Measurements from ENCODE around the gene H2AZ2. TPM values are rescaled to one million over a fixed set of nuclear protein-coding genes. Genes with fewer than 3 reads are reported as not detected.
A peak's percentile ranks its signal among the peaks of the same experiment; 100 is the strongest.
"Not testable (repeated sequence)": the region's sequence is repeated elsewhere in the genome, so short reads cannot be mapped to it uniquely, and the experiment has no call there.

Gene H2AZ2
- total and polyA plus RNA-seq, 5 donors from 2014 or later: 186 to 315 (median 257) TPM

- Histone ChIP-seq H3K4me1 (ENCODE audit: control insufficient read depth, insufficient read depth, low read length, poor library complexity, severe bottlenecking) (peaks cover 7% of the 10 kb centered on the region), H3K36me3 (ENCODE audit: control insufficient read depth, insufficient read depth, low read length) (no peaks in the 10 kb centered on the region), H3K27me3 (ENCODE audit: control insufficient read depth, insufficient read depth, low read length) (no peaks in the 10 kb centered on the region), H3K27ac (ENCODE audit: insufficient read depth, low read length, poor library complexity, severe bottlenecking) (no peak overlapping the region), H3K4me3 (ENCODE audit: low read depth, low read length) (no peak overlapping the region), H3K9me3 (ENCODE audit: control insufficient read depth in 2 of 2, low read length in 2 of 2) (no peaks in the 10 kb centered on the region)
- Mint-ChIP-seq H3K27ac (no peak overlapping the region), H3K4me3 (no peak overlapping the region), H3K9me3 (no peaks in the 10 kb centered on the region), H3K27me3 (no peaks in the 10 kb centered on the region), H3K36me3 (no peaks in the 10 kb centered on the region), H3K4me1 (peaks cover 0 to 11% (median 4%) of the 10 kb centered on the region in 4 donors)
- no peak for DNase-seq
- ATAC-seq (ENCODE audit: low read depth in 2 of 2): no peak
Measured at GRCh38 chr7:44789990-44790389, 57.9 kb downstream of the H2AZ2 start.

GRCh38 chr7:44787762-44788161 is 60.1 kb downstream of the H2AZ2 start:
- H3K27me3 ChIP-seq (ENCODE audit: control insufficient read depth, insufficient read depth, low read length): no peaks in the 10 kb centered on the region
- H3K4me1 Mint-ChIP-seq: peaks cover 0 to 8% (median 4%) of the 10 kb centered on the region in 4 donors
- no peak overlapping the region for H3K27ac Mint-ChIP-seq
- peaks cover 5% of the 10 kb centered on the region for H3K36me3 Mint-ChIP-seq
- H3K4me3 ChIP-seq (ENCODE audit: low read depth, low read length): no peak overlapping the region
- no peak for DNase-seq
- no peak overlapping the region for H3K4me3 Mint-ChIP-seq
- peaks cover 7% of the 10 kb centered on the region for H3K4me1 ChIP-seq (ENCODE audit: control insufficient read depth, insufficient read depth, low read length, poor library complexity, severe bottlenecking)
- H3K9me3 ChIP-seq (ENCODE audit: control insufficient read depth in 2 of 2, low read length in 2 of 2): peaks cover 0 to 5% of the 10 kb centered on the region in 2 experiments
- no peak for ATAC-seq (ENCODE audit: low read depth in 2 of 2)
- no peaks in the 10 kb centered on the region for H3K36me3 ChIP-seq (ENCODE audit: control insufficient read depth, insufficient read depth, low read length)
- H3K9me3 Mint-ChIP-seq: peaks cover 0 to 7% (median 2%) of the 10 kb centered on the region in 7 donors
- no peak overlapping the region for H3K27ac ChIP-seq (ENCODE audit: insufficient read depth, low read length, poor library complexity, severe bottlenecking)
- H3K27me3 Mint-ChIP-seq: no peaks in the 10 kb centered on the region

GRCh38 chr7:44787041-44787440 is 60.8 kb downstream of the H2AZ2 start:
- Histone ChIP-seq H3K27ac (ENCODE audit: insufficient read depth, low read length, poor library complexity, severe bottlenecking) (no peak overlapping the region), H3K9me3 (ENCODE audit: control insufficient read depth in 2 of 2, low read length in 2 of 2) (peaks cover 0 to 5% of the 10 kb centered on the region in 2 experiments), H3K36me3 (ENCODE audit: control insufficient read depth, insufficient read depth, low read length) (no peaks in the 10 kb centered on the region), H3K27me3 (ENCODE audit: control insufficient read depth, insufficient read depth, low read length) (no peaks in the 10 kb centered on the region), H3K4me3 (ENCODE audit: low read depth, low read length) (no peak overlapping the region), H3K4me1 (ENCODE audit: control insufficient read depth, insufficient read depth, low read length, poor library complexity, severe bottlenecking) (peaks cover 7% of the 10 kb centered on the region)
- Mint-ChIP-seq H3K27ac (no peak overlapping the region), H3K4me1 (peaks cover 0 to 10% (median 4%) of the 10 kb centered on the region in 4 donors), H3K36me3 (peaks cover 10% of the 10 kb centered on the region), H3K4me3 (no peak overlapping the region), H3K9me3 (peaks cover 0 to 10% (median 2%) of the 10 kb centered on the region in 7 donors), H3K27me3 (no peaks in the 10 kb centered on the region)
- DNase-seq (peak in 1 of 3 donors; percentile 40), ATAC-seq (ENCODE audit: low read depth in 2 of 2) (no peak)

GRCh38 chr7:44785218-44785617 is 62.7 kb downstream of the H2AZ2 start:
- not testable (repeated sequence) for H3K27ac ChIP-seq (ENCODE audit: insufficient read depth, low read length, poor library complexity, severe bottlenecking); DNase-seq; H3K9me3 ChIP-seq (ENCODE audit: control insufficient read depth in 2 of 2, low read length in 2 of 2); H3K4me1 Mint-ChIP-seq; H3K27me3 ChIP-seq (ENCODE audit: control insufficient read depth, insufficient read depth, low read length); H3K27me3 Mint-ChIP-seq; H3K4me1 ChIP-seq (ENCODE audit: control insufficient read depth, insufficient read depth, low read length, poor library complexity, severe bottlenecking); H3K4me3 Mint-ChIP-seq; ATAC-seq (ENCODE audit: low read depth in 2 of 2); H3K36me3 ChIP-seq (ENCODE audit: control insufficient read depth, insufficient read depth, low read length); H3K4me3 ChIP-seq (ENCODE audit: low read depth, low read length); H3K27ac Mint-ChIP-seq; H3K9me3 Mint-ChIP-seq
- H3K36me3 Mint-ChIP-seq: peaks cover 10% of the 10 kb centered on the region

DNA sequence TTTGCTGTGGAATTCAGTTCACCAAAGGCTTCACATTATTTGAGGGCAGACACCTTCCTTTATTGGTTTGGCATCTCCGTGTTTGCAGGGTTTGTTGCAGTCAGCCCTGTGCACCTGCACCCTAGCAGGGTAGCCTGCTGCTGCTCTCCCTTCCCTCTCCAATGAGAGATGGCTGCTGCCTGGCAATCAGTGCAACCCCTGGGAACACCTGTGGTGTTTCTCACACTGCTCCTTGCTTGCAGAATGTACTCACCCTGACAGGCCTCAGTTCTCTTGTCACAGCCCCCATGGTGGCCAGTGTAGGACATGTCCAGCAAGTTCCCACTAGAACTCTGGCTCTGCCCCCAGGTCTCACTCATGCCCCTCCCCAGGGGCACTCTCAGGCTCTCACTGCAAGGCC is 63.5 kb downstream of the H2AZ2 start:
- DNase-seq: no peak
- Mint-ChIP-seq H3K4me1 (peaks cover 0 to 8% (median 3%) of the 10 kb centered on the region in 4 donors), H3K9me3 (peaks cover 0 to 10% (median 2%) of the 10 kb centered on the region in 7 donors), H3K27ac (no peak overlapping the region), H3K4me3 (no peak overlapping the region), H3K27me3 (no peaks in the 10 kb centered on the region), H3K36me3 (peaks cover 10% of the 10 kb centered on the region)
- H3K27ac ChIP-seq (ENCODE audit: insufficient read depth, low read length, poor library complexity, severe bottlenecking): no peak overlapping the region
- peaks cover 0 to 5% of the 10 kb centered on the region in 2 experiments for H3K9me3 ChIP-seq (ENCODE audit: control insufficient read depth in 2 of 2, low read length in 2 of 2)
- peaks cover 7% of the 10 kb centered on the region for H3K4me1 ChIP-seq (ENCODE audit: control insufficient read depth, insufficient read depth, low read length, poor library complexity, severe bottlenecking)
- H3K36me3 ChIP-seq (ENCODE audit: control insufficient read depth, insufficient read depth, low read length): no peaks in the 10 kb centered on the region
- ATAC-seq (ENCODE audit: low read depth in 2 of 2): no peak
- no peak overlapping the region for H3K4me3 ChIP-seq (ENCODE audit: low read depth, low read length)
- no peaks in the 10 kb centered on the region for H3K27me3 ChIP-seq (ENCODE audit: control insufficient read depth, insufficient read depth, low read length)

DNA sequence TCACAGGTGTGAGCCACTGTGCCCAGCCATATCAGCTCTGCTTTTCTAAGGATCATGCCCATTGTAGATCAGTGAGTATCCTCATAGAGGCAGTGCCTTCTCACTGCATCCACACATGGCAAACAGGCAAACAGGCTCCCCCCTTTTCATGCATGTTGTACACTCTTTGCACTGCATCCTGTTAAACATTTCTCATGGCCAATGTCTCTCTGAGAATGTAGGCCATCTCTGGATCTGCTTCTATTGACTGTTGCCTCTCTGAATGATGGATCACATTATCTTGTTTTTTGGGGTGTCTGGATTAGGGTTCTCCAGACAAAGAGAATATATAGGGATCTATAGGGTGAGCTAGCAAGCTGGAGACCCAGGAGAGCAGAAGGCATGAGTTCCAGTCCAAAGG is 64.5 kb downstream of the H2AZ2 start:
- no peak overlapping the region for H3K27ac ChIP-seq (ENCODE audit: insufficient read depth, low read length, poor library complexity, severe bottlenecking)
- Mint-ChIP-seq H3K36me3 (peaks cover 10% of the 10 kb centered on the region), H3K27ac (no peak overlapping the region), H3K27me3 (no peaks in the 10 kb centered on the region), H3K4me1 (peaks cover 0 to 8% (median 3%) of the 10 kb centered on the region in 4 donors), H3K4me3 (no peak overlapping the region), H3K9me3 (peaks cover 0 to 10% (median 2%) of the 10 kb centered on the region in 7 donors)
- no peak for ATAC-seq (ENCODE audit: low read depth in 2 of 2)
- no peaks in the 10 kb centered on the region for H3K27me3 ChIP-seq (ENCODE audit: control insufficient read depth, insufficient read depth, low read length)
- no peaks in the 10 kb centered on the region for H3K36me3 ChIP-seq (ENCODE audit: control insufficient read depth, insufficient read depth, low read length)
- H3K9me3 ChIP-seq (ENCODE audit: control insufficient read depth in 2 of 2, low read length in 2 of 2): peaks cover 0 to 5% of the 10 kb centered on the region in 2 experiments
- H3K4me1 ChIP-seq (ENCODE audit: control insufficient read depth, insufficient read depth, low read length, poor library complexity, severe bottlenecking): peaks cover 7% of the 10 kb centered on the region
- no peak for DNase-seq
- H3K4me3 ChIP-seq (ENCODE audit: low read depth, low read length): no peak overlapping the region

DNA sequence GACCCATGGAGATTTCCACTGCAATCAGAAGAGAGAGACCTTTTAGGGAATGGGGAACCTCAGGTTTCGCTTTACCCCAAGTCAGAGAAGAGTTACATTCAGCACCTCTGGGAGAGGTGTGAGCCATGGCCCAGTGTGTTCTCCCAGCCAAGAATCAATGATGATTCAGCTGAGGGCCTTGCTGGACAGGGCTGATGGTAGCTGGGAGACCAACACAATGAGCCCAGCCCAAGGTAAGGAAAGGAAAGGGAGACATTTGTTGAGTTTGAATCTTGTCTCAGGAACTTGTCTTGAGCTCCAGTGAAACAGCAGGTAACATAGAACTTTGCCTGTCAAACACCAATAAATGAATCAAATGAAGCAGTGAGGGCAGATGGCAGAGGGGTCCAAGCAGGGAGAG is 65.4 kb downstream of the H2AZ2 start:
- Mint-ChIP-seq H3K27ac (peak overlapping the region in 1 of 3 donors; percentile 52), H3K27me3 (no peaks in the 10 kb centered on the region), H3K4me1 (peaks cover 0 to 8% (median 3%) of the 10 kb centered on the region in 4 donors), H3K9me3 (peaks cover 0 to 10% (median 2%) of the 10 kb centered on the region in 7 donors), H3K4me3 (no peak overlapping the region), H3K36me3 (peaks cover 10% of the 10 kb centered on the region)
- H3K36me3 ChIP-seq (ENCODE audit: control insufficient read depth, insufficient read depth, low read length): no peaks in the 10 kb centered on the region
- peaks cover 0 to 5% of the 10 kb centered on the region in 2 experiments for H3K9me3 ChIP-seq (ENCODE audit: control insufficient read depth in 2 of 2, low read length in 2 of 2)
- no peak overlapping the region for H3K4me3 ChIP-seq (ENCODE audit: low read depth, low read length)
- H3K4me1 ChIP-seq (ENCODE audit: control insufficient read depth, insufficient read depth, low read length, poor library complexity, severe bottlenecking): peaks cover 7% of the 10 kb centered on the region
- H3K27me3 ChIP-seq (ENCODE audit: control insufficient read depth, insufficient read depth, low read length): no peaks in the 10 kb centered on the region
- no peak for ATAC-seq (ENCODE audit: low read depth in 2 of 2)
- no peak overlapping the region for H3K27ac ChIP-seq (ENCODE audit: insufficient read depth, low read length, poor library complexity, severe bottlenecking)
- DNase-seq: no peak
